ENCODE results near the gene GATA5.

- TF ChIP-seq POLR2A (IDR thresholded peaks at IDR 0.05) (no peak), CTCF (IDR thresholded peaks at IDR 0.05) (no peak), EP300 (IDR thresholded peaks at IDR 0.05) (no peak)
Observed at GRCh38 chr20:62508641-62509051, 32.9 kb upstream of the GATA5 start.

Measured in ovary (tissue), 3 donors.